H54 (cell line): ENCODE results near the gene C19orf67.

Experiments used
- DNase-seq: peaks from one replicate; pipeline ENCODE4 v3.0.0; 2011; ENCODE audit warnings: low spot score, mixed read lengths; ENCODE audit not compliant: insufficient read length
- FAIRE-seq: peaks from 3 replicates; lab custom pipeline; 2011; peaks lifted over from hg19 to GRCh38; lab: Jason Lieb, UNC
- POLR2A ChIP-seq: IDR thresholded peaks from 2 replicates; pipeline ENCODE4 v1.6.1; 2011; ENCODE audit warnings: low read depth, mild to moderate bottlenecking, low read length

C19orf67 gene

GRCh38 chr19:14102102-14102696, 16.6 kb upstream of the C19orf67 start:
- DNase-seq, result no peak
- no peak for FAIRE-seq
- no peak for TF ChIP-seq POLR2A

GRCh38 chr19:14101003-14101545, 15.5 kb upstream of the C19orf67 start:
- FAIRE-seq (no peak), DNase-seq (no peak)
- TF ChIP-seq POLR2A, result no peak

GRCh38 chr19:14097532-14098151, 12.1 kb upstream of the C19orf67 start:
- FAIRE-seq (no peak), DNase-seq (no peak)
- no peak for TF ChIP-seq POLR2A

GRCh38 chr19:14096272-14096992, 10.8 kb upstream of the C19orf67 start:
- DNase-seq, result no peak
- TF ChIP-seq POLR2A, result no peak
- no peak for FAIRE-seq

GRCh38 chr19:14094854-14095253, 9.3 kb upstream of the C19orf67 start:
- FAIRE-seq (no peak), DNase-seq (no peak)
- no peak for TF ChIP-seq POLR2A

GRCh38 chr19:14093117-14093823, 7.7 kb upstream of the C19orf67 start:
- no peak for FAIRE-seq
- TF ChIP-seq POLR2A, result no peak
- DNase-seq, result no peak

- TF ChIP-seq POLR2A, result no peak
- no peak for FAIRE-seq
- no peak for DNase-seq
These were observed 6.4 kb upstream of the C19orf67 start for GRCh38 chr19:14091813-14092462.

- FAIRE-seq (no peak), DNase-seq (peak; percentile 71)
- TF ChIP-seq POLR2A, result peak; percentile 77
These were observed 5.7 kb upstream of the C19orf67 start for GRCh38 chr19:14091081-14091812.

- no peak for TF ChIP-seq POLR2A
- FAIRE-seq, result no peak
- DNase-seq, result peak; percentile 76
These were observed 5.0 kb upstream of the C19orf67 start, which contains the start of gene SAMD1 for GRCh38 chr19:14090509-14091080. TSS of gene SAMD1 (minus strand) at chr19:14090751.

- no peak for DNase-seq
- FAIRE-seq, result no peak
- TF ChIP-seq POLR2A, result peak; percentile 24; the same call in 1 of the 2 replicates
These were observed 4.3 kb upstream of the C19orf67 start for GRCh38 chr19:14089662-14090508.

GRCh38 chr19:14089412-14089661, 3.8 kb upstream of the C19orf67 start:
- no peak for TF ChIP-seq POLR2A
- FAIRE-seq, result no peak
- DNase-seq, result no peak

- FAIRE-seq (no peak), DNase-seq (no peak)
- TF ChIP-seq POLR2A, result no peak
These were observed 3.2 kb upstream of the C19orf67 start for GRCh38 chr19:14088634-14089411.
